GM18861 (cell line): ENCODE measurements around the gene PTP4A2.

Source experiments
- ATAC-seq: cut with Tn5 transposase; IDR thresholded peaks from one replicate; pipeline ENCODE4 v1.9.1; 2021; ENCODE audit not compliant: unreplicated experiment

The PTP4A2 gene

DNA sequence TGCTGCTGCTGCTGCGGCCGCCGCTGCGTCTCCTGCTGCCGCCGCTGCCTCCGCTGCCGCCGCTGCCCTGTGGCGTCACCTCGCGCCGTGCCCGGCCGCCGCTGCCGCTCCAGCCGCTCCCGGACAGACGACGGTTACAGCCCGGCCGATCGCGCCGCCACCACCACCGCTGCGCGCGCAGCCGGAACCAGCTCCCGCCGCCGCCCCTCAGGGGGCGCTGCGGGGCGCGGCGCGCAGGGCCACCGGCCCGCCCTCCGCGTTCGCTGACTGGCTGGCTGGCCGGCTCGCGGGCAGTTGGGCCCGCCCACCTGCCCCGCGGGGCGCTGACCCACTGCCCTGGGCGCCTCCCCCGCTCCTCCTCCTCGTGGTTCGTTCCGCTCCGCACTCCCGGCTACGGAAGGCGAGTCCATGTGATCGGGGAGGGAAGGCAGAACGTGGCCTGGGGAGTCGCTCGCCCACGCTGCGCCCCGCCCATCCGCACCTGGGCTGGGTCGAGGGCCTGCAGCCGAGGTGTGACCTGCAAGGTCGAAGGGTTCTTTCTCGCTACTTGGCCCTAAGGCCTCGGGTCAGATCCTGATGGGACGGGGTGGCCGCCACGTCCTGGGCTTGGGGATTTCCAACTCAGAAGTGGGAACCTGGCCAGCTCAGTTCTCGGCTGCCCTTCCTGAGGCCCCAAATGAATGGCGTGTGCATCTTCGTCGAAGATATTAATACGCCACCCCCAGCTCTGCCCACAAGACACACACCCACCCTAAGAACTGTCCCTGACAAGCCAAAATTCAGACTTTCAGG is at the start of gene PTP4A2:
Gene PTP4A2, minus strand, starts transcription at position 185 of the 792 bp plus-strand sequence. CDS start 19,303 bp downstream, outside the sequence.
- ATAC-seq, result peak; percentile 68

DNA sequence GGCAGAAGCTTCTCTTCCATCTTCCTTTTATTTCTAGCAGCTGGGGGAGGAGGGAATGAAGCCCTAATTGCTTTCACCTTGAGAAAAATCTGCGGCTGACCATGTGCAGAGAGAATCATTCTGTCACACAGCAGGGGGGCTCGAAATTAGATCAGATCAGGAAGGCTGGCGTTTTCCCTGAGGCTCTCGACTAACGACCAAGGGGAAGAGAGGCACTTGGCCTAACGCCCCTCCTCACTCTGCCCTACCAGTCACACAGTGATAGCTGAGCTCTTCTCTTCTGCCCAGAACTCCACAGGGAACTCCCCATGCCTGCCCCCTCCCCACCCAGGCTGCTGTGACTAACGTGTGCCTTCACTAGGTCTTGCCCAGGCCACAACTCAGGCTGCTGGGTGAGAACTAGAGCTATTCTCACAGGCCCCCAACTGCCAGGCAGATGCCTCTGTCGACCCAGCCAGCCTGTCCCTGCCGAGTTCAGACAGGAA is 49.0 kb upstream of the PTP4A2 start:
- ATAC-seq, result no peak

DNA sequence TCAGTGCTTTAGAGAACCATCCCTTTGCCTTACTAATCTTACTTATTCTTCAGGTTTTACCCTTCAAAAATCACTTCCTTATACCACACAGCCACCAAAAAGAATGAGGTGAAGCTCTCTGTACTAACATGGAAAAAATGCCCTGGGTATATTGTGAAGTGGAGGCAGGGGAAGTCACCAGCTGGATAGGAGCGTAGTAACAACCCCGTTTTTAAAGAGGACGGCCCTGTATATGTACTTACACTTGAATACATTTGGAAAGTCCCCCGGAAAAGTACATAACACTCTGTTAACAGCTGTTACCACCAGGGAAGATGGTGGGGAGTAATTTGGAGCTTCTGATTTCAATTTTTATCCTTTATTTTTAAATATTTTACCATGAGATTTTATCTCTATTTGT is 47.3 kb upstream of the PTP4A2 start:
- no peak for ATAC-seq

DNA sequence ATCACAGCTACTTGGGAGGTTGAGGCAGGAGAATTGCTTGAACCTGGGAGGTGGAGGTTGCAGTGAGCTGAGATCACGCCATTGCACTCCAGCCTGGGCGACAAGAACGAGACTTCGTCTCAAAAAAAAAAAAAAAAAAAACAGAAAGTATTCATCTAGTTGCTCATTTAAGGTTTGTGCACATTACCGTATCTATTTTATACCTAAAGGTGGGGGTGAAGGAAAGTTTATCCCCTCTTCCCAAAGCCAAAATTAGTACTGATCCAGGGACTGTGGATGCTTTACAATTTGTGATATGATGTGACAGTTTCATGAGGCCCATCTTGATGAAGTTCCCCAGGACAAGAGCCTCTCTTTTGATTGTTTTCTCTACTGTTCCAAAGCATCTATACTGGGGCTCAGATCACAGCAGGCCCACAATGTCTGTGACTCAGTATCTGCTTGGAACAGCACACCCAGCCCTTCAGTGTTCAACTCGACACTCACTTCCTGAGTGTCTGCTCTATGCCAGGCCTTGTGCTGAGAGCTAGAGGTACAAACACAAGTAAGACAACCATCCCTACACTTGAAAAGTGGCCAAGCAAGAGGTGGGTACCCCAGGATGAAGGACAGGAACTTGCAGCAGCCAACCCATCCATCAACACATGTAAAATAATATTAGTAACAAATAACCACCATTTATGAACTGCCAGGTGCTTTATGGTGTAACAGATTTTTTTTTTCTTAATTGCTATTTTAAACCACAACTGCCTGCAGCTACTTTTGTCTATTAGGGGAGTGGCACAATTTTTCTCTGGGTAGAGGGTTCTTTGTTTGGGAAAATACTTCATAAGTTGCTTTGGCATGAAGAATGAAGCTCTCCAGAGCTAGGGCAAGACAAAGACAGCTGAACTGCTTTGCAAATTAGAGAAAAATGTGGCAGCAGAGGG is 46.5 kb upstream of the PTP4A2 start:
- ATAC-seq, result no peak

DNA sequence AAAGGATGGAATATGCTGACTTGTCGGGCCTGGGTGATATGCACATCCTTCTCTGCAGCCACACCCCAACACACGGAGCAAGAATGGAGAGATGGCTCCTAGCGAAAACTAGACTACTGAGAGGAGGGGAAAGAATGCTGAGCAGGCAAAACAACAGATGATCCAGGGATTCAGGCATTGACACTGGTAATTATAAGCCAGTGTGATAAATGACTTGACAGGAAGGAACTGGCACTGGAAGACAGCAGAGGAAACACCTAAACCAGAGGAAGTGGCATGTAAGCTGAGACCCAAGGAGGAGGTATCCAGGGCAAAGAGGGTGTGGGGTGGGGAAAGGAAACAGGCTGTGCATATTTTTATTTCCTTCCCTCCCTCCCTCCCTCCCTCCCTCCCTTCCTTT is 43.8 kb upstream of the PTP4A2 start:
- ATAC-seq, result no peak

DNA sequence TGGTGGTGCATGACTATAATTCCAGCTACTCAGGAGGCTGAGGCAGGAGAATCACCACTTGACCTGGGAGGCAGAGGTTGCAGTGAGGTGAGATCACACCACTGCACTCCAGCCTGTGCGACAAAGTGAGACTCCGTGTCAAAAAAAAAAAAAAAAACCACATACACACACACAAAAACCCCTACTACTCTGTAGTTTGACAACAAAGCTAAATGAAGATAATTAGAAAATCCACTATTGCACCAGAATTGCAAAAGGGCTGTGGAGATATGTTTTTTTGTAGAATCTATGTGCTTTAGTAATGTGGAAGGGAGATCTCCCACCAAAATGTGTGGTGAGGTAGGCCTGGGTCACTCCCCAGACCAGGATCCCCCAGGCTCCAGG is 43.3 kb upstream of the PTP4A2 start:
- no peak for ATAC-seq

DNA sequence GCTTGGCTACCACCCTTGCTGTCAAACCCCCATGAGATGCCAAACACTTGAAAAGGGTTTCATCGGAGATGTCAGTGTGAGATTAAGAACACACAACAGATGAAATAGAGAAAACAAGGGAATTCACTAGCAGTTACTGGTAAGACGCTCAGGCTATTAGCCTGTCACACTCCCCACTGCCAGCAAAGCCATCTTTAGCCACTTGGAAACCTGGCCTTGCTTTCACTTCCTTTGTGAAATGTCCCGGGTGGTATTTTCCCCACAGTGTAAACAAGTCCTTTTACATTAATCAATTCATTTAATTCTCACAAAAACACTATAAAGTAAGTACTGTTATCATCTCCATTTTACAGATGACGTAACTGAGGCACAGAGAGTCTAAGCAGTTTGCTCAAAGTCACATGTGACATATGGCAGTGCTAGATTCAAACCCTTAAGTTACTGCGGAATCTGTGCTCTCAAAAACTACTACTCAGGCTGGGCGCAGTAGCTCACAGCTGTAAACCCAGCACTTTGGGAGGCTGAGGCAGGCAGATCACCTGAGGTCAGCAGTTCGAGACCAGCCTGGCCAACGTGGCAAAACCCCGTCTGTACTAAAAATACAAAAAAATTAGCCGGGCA is 42.8 kb upstream of the PTP4A2 start:
- ATAC-seq, result no peak

DNA sequence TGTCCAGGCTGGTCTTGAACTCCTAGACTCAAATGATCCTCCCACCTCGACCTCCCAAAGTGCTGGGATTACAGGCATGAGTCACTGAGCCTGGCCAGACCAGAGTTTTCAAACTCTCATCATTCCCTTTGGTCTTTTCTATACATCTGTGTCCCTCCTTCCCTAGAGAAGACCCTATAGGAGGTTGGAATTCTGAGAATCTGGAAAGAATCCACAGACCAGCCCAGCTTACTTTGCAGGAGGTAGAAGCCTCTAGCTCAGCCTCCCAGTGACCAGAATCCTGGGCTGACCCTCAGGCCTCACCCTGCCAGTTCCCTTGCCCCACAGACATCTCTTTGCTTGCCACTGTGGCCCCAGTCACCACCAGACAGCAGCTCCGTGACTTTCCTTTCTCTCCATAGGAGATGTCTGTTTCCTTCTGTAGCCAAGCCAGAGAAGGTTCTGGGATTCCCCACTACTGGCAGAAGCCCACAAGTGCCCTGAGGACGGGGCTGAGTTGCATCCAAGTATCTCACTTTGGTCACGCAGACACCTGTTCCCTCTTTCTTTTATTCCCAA is 40.8 kb upstream of the PTP4A2 start:
- ATAC-seq, result no peak

DNA sequence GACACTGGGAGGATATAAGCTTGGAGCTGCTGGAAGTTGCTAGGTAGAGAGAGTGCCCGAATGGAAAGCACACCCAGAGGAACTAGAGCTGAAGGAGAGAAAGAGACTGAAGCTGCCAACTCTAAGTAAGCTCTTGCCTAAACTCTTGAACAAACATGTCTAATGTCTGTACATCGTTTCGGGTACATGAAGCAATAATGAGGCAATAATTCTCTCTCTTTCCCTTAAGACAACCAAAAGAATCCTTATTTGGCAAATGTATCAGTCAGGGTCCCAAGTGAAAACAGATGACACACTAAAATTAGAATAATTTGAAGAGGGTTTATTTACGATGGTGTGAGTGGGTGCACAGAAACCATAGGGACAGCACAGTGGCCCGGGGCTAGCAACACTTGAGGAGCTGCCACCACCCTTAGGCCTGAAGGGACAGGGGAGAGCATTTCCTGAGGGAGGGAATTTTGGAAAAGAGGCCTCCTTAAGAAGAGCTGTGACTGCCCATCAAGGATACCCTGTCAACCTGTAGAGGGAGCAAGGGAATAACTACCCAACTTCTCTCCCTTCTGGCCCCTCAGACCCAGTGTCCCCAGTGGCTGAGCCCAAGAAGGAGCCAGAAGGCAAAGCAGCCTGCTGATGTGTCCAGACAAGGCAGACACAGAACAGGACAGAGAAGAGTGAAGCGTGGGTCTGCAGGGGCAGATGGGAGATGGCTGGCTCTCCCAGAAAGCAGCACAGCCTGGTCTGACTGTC is 39.4 kb upstream of the PTP4A2 start:
- ATAC-seq, result no peak

DNA sequence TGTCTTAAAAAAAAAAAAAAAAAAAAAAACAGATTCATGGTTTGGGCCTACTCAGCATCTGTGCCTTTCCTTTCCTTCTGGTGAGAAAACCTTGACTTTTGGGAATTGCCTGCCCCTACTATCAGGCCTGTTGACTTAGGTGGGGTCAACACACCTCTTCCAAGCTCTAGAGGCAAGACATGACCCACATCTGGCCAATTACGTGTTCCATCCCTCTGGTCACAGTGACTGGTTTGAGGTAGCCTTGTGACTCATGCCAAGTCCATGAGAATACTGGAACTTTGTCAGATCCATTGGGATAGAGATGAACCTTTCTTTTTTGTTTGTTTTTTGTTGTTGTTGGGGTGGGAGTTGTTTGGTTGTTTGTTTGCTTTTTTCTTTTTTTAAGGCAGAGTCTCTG is 38.2 kb upstream of the PTP4A2 start:
- no peak for ATAC-seq

DNA sequence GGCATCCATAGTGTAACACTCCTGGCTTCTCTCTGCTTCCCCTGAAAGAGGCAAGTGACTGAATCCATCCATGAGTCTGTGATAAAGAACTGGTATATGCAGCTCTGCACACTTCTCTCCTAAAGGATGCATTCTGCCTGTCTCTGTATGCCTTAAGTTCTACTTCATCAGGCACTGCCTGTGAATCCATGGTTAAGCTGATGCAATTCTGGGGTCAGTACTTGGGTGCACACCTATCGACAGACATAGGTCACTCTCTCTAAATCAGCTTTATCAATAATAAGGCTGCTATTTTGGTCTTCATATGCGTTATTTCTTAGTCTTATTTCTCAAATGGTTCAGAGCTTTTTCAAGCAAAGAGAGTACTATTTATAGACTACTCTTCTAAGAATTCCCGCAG is 32.7 kb upstream of the PTP4A2 start:
- no peak for ATAC-seq

DNA sequence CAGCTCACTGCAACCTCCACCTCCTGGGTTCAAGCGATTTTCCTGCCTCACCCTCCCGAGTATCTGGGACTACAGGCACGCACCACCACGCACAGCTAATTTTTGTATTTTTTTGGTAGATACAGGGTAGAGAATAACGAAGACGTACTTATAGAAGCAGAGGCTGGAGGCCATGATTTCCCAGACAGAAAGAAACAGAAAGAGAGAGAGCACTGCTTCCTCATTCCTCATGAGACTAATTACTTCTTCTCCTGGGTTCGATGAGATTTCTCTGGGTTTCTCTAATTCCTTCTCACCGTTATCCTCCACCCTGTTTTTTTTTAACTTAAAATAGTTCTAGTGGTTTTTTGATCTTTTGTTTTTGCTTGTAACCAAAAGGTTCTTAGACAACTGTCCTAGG is 23.4 kb upstream of the PTP4A2 start:
- no peak for ATAC-seq

DNA sequence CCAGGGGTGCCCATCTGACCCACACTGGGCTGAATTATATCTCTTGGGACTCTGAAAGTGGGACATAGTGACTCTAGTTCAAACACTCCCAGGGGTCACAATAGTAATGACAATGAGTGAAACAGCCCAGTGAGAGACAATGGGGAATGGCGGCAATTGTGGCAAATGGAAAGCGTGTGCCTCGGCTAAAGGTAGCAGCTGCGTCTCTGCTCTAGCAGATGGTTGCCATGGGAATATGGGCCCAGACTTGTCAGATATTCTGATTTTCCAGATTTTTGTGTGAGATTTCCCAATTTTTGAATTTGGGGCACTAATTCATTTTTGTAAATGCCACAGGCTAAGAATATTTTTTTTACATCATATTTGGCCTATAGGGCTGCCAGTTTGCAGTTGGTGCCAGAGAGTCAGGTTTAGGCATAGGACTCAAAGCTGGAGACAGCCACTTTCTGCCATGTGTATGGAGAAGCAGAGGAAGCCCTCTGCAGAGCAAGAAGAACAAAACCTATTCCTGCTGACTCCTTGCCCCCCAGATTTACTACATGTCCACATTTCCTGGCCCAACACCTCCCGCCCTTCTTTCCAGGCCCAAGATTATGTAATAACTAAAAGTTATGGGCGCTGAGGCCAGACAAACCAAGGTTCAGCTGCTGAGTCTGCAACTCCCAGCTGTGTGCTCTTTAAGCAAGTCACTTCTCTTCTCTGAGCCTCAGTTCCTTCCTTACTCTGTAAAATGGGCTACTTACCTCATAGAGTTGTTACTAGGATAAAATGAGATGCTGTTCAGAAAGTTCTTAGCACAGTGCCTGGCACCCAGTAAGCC is 21.6 kb upstream of the PTP4A2 start:
- ATAC-seq, result no peak

DNA sequence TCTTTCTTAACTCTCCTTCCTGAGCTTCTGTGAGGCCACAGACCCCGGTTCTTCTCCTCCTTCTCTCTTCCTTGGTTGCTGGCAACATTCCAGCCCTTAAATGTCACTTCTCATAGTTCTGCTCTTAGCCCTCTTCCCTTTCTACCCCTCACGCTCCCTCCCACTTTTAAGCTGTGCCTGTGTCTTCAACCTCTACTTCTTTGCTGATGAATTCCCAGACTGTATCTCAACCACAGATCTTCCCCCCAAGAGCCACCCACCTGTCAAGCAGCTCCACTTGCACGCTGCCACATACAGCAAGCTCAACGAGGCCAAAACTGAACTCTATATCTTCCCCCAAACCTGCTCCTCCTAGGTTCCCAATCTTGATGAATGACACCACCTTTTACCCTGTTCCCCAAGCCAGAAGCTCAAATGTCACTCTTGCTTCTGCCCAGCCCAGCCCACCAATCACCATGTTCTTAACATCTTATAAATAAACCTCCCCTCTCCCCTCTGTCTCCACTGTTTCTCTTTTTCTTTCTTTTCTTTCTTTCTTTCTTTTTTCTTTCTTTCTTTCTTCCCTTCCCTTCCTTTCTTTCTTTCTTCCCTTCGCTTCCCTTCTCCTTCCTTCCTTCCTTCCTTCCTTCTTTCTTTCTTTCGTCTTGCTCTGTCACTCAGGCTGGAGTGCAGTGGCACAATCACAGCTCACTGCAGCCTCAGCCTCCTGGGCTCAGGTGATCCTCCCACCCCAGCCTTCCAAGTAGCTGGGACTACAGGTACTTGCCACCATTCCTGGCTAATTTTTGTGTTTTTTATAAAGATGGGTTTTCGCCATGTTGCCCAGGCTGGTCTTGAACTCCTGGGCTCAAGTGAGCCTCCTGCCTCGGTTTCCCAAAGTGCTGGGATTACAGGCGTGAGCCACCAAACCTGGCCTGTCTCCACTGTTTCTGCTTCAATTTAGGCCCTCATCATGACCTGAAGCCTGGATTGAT is 19.8 kb upstream of the PTP4A2 start:
- no peak for ATAC-seq

DNA sequence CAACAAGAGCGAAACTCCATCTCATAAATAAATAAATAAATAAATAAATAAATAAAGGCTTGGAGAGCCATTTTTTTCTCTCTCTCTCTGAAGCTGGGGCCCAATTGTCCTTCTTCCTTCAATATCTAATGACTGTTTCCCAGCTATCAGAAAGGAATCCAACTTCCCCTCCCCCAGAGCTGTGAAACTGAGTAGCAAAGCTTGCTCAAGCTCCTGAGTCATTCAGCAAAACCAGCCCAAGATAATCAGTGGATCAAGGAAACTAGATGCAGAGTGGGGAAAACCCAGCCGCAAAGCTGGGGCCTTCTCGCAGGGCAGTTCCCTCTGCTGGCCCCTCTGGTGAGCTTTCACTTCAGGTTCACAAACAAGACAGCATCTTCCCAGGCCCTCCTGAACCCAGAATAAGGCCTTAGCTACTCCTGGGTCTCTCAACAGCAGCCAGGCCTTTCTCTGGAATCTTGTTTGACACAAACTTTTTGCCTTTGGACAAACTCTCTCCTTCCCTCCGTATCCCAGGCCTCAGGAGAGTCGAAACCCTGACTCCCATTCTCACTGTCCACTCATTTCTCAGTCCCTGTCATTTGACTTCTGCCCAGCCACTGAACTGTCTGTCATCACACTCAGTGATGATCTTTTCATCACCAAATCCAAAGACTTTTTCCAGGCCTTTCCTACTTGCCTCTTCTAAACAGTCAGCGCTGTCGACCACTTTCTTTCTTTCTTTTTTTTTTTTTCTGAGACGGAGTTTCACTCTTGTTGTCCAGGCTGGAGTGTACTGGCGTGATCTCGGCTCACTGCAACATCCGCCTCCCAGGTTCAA is 18.0 kb upstream of the PTP4A2 start:
- peak; percentile 87 for ATAC-seq

DNA sequence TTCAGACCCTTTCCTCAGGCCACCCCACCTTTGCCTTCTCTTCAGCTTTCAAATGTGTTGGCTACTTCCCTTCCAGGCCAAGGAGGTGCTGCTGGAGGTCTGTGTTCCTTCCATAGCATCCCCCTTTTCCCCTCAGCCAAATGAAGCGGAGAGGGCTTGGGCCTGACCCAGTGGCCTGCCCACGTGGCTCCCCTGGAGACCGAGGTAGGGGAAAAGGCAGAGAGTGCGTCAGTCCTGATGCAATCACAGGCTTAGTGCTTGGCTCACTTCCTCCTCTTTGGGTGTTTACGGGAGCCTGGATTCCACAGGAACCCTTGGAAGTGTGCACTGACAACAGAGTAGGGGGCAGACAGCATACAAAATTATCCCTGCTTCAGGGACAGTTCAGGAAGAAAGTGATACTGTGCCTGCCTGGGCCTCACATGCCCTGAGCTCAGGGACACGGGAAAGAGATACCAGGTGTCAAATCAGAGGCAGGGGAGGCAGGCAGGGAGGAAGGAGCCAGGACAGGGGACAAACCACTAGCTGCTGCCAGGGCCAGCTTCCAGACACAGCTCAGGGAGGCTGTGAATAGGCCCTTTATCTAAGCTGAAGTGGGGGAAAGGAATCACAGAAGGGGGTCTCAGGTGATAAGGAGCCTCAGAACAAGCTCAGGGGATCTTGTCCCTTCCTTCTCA is 16.6 kb upstream of the PTP4A2 start:
- no peak for ATAC-seq

DNA sequence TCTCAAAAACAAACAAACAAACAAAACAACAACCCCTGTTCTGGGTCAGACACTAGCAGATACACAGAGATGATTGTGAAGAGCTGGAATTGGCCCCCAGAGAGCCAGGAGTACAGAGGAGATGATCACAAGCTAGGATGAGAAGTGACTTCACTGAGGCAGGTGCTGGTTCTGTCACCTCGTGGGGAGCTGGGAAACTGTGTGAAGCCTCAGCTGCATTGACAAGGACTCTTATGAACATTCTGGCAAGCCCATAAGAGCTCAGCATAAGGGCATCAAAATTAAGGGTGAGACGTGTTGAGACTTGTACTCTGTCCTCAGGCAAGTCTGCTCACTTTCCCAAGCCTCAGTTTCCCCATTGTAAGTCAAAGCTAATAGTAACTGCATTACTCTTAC is 14.7 kb upstream of the PTP4A2 start:
- ATAC-seq, result no peak
